ENCODE data around the gene MPRIP. TPM values are rescaled to one million over a fixed set of nuclear protein-coding genes. Genes with fewer than 3 reads are reported as not detected.

Gene MPRIP
- total RNA-seq, 4 donors from 2014 or later, result 65.7 to 168 (median 147) TPM

DNA sequence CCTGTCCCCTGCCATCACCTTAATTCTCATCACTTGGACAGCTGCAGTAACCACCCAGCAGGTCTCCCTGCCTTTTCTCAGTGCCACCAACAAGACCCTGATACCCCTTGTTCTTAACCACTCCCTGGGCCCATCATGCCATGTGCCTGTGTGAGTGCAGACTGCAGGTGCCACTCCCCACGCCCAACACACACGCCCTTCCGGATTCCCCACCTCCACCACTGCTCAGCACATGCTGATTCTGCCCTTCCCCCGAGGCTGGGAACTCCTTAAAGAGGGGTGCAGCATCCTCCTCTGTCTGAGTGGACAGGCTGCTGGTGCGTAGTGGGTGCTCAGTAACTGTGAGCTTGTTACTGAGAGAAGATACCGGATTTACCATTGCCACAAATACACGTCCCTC is 111.5 kb downstream of the MPRIP start:
- Histone ChIP-seq H3K9me3 (no peaks in the 10 kb centered on the region), H3K27me3 (no peaks in the 10 kb centered on the region), H3K4me1 (peaks cover 10 to 73% (median 41%) of the 10 kb centered on the region in 3 donors), H3K27ac (no peak overlapping the region), H3K4me3 (no peak overlapping the region), H3K36me3 (peaks cover 23 to 98% (median 25%) of the 10 kb centered on the region in 3 donors)
- TF ChIP-seq, protein P1, sequence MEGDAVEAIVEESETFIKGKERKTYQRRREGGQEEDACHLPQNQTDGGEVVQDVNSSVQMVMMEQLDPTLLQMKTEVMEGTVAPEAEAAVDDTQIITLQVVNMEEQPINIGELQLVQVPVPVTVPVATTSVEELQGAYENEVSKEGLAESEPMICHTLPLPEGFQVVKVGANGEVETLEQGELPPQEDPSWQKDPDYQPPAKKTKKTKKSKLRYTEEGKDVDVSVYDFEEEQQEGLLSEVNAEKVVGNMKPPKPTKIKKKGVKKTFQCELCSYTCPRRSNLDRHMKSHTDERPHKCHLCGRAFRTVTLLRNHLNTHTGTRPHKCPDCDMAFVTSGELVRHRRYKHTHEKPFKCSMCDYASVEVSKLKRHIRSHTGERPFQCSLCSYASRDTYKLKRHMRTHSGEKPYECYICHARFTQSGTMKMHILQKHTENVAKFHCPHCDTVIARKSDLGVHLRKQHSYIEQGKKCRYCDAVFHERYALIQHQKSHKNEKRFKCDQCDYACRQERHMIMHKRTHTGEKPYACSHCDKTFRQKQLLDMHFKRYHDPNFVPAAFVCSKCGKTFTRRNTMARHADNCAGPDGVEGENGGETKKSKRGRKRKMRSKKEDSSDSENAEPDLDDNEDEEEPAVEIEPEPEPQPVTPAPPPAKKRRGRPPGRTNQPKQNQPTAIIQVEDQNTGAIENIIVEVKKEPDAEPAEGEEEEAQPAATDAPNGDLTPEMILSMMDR (IDR thresholded peaks at IDR 0.05), result no peak
- no peak for TF ChIP-seq POLR2A (IDR thresholded peaks at IDR 0.05)
- intact Hi-C loops (cut with DNase I), result no loop called here
- WGBS, 2 donors, result 72 to 85% methylated on average over 4 to 5 of the region's 7 CpGs
- no peak for DNase-seq

DNA sequence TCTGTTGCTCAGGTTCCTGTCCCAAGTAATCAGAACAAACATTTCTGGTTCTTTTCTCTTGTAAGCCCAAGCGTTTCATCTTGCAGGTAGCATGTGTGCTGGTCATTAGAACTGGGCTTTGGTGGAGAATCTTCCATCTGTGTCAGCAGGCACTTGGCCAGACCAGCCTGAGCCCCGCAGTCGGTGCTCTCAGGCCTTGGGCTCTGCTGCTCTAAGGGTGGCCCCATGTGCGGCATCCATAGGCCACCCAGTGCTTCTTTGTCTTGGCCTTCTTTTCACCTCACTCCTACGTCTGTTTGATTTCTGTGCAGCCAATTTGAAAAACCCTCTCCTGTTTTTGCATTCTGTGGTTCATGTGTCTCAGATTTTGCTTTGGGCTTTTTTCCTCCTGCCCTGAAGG is 112.3 kb downstream of the MPRIP start:
- intact Hi-C loops (cut with DNase I), result no loop called here
- WGBS, 2 donors, result 96 to 100% methylated on average over 2 to 5 of the region's 5 CpGs
- Histone ChIP-seq H3K27me3 (no peaks in the 10 kb centered on the region), H3K4me1 (peaks cover 10 to 80% (median 41%) of the 10 kb centered on the region in 3 donors), H3K9me3 (no peaks in the 10 kb centered on the region), H3K27ac (no peak overlapping the region), H3K4me3 (no peak overlapping the region), H3K36me3 (peaks cover 30 to 100% (median 32%) of the 10 kb centered on the region in 3 donors)
- no peak for DNase-seq
- no peak for TF ChIP-seq POLR2A (IDR thresholded peaks at IDR 0.05)
- TF ChIP-seq, protein P1 (IDR thresholded peaks at IDR 0.05), result no peak

DNA sequence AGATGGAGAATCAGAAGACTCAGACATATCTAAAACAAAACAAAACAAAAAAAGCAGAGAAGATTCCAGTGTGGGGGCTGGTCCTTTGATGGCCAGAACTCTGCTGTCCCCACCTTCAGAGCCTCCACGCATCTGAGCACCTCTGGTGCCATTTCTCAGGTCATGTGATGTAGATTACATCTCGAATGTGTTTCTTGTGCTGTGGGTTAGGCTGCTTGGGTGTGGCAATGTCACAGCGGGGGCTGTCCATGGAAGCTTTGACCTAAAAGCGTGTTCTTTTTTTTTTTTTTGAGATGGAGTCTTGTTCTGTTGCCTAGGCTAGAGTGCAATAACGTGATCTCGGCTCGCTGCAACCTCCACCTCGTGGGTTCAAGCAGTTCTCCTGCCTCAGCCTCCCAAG is 112.7 kb downstream of the MPRIP start:
- Histone ChIP-seq H3K4me1 (peaks cover 10 to 84% (median 41%) of the 10 kb centered on the region in 3 donors), H3K27me3 (no peaks in the 10 kb centered on the region), H3K27ac (no peak overlapping the region), H3K9me3 (no peaks in the 10 kb centered on the region), H3K4me3 (no peak overlapping the region), H3K36me3 (peaks cover 32 to 100% (median 34%) of the 10 kb centered on the region in 3 donors)
- 88 to 93% methylated on average over 8 of the region's 8 CpGs for WGBS, 2 donors
- TF ChIP-seq POLR2A (IDR thresholded peaks at IDR 0.05), result no peak
- TF ChIP-seq, protein P1 (IDR thresholded peaks at IDR 0.05), result no peak
- no peak for DNase-seq
- intact Hi-C loops (cut with DNase I), result no loop called here

DNA sequence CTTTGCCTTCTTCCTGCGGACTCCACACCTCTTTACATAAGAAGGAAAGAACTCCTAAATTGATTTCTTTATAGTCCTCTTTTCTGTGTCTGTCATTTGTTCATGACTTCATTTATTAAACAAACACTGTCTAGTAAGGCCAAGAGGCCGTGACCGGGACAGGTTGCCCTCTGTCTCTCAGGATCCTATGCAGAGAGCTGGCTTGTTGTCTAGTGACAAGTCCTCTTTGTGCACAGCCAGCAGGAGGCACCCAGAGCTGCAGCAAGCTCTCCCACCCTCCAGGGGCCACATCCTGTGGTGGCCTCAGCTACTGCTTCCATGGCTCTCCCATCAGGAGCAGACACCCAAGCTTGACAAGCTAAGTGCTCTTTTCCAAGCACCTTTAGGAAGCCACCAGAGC is 113.3 kb downstream of the MPRIP start:
- Histone ChIP-seq H3K4me1 (peaks cover 10 to 84% (median 41%) of the 10 kb centered on the region in 3 donors), H3K4me3 (no peak overlapping the region), H3K27me3 (no peaks in the 10 kb centered on the region), H3K9me3 (no peaks in the 10 kb centered on the region), H3K36me3 (peaks cover 32 to 100% (median 34%) of the 10 kb centered on the region in 3 donors), H3K27ac (peak overlapping the region in 2 of 4 donors; percentile 32 to 65)
- 72 to 74% methylated on average over 3 of the region's 3 CpGs for WGBS, 2 donors
- no peak for DNase-seq
- intact Hi-C loops (cut with DNase I), result no loop called here
- TF ChIP-seq, protein P1 (IDR thresholded peaks at IDR 0.05), result no peak
- no peak for TF ChIP-seq POLR2A (IDR thresholded peaks at IDR 0.05)

DNA sequence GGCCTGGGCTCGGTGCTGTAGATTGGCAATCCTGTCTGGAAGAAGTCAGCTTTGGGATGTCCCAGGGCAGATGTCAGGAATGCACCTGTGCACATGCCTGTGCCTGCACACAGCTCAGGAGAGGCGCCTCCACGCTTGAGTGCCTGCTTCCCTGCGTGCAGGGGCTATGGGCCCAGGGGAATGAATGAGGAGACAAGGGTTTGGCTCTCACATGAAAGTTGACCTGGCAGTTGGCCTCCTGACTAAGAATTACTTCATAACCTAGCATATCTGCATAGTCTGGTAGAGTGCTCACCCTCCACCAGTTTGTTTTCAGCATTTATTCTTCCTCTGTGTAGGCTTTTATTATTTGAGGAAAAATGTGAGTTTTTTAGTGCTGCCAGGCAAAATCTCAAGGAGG is 113.8 kb downstream of the MPRIP start:
- no peak overlapping the region for H3K4me3 ChIP-seq
- 0 to 78% methylated on average over 3 of the region's 4 CpGs for WGBS, 2 donors
- intact Hi-C loops (cut with DNase I), result no loop called here
- H3K4me1 ChIP-seq, result peaks cover 10 to 79% (median 37%) of the 10 kb centered on the region in 3 donors
- no peak for DNase-seq
- TF ChIP-seq POLR2A (IDR thresholded peaks at IDR 0.05), result no peak
- TF ChIP-seq, protein P1 (IDR thresholded peaks at IDR 0.05), result no peak
- H3K36me3 ChIP-seq, result peaks cover 32 to 100% (median 39%) of the 10 kb centered on the region in 3 donors
- H3K9me3 ChIP-seq, result no peaks in the 10 kb centered on the region
- no peaks in the 10 kb centered on the region for H3K27me3 ChIP-seq
- H3K27ac ChIP-seq, result peak overlapping the region; percentile 34 to 65 (median 50)

Data from esophagus squamous epithelium (tissue), 5 donors.